IPS-20b (cell line): ENCODE data around the gene SEMA4D.

Experiments
- H3K27ac ChIP-seq: one replicate; pipeline ENCODE4 v1.5.1; 2013; ENCODE audit warnings: low read length
- H3K27me3 ChIP-seq: 2 replicates; pipeline ENCODE4 v1.6.1; 2013; ENCODE audit warnings: mild to moderate bottlenecking, low read length, inconsistent platforms; ENCODE audit not compliant: insufficient read depth
- H3K36me3 ChIP-seq: 2 replicates; pipeline ENCODE4 v1.6.1; 2013; ENCODE audit warnings: low read depth, mild to moderate bottlenecking, inconsistent platforms, low read length, moderate library complexity; ENCODE audit not compliant: insufficient read depth
- H3K4me1 ChIP-seq: 2 replicates; pipeline ENCODE4 v1.6.1; 2013; ENCODE audit warnings: mild to moderate bottlenecking, control low read depth, inconsistent platforms, low read length, moderate library complexity; ENCODE audit not compliant: insufficient read depth
- H3K4me3 ChIP-seq: 2 replicates; pipeline ENCODE4 v1.5.1; 2013; ENCODE audit warnings: mild to moderate bottlenecking, low read length, inconsistent platforms
- H3K9ac ChIP-seq: 2 replicates; pipeline ENCODE4 v1.6.1; 2013; ENCODE audit warnings: low read depth, mild to moderate bottlenecking, inconsistent platforms, low read length, moderate library complexity
- H3K9me3 ChIP-seq: 2 replicates; pipeline ENCODE4 v1.6.1; 2013; ENCODE audit warnings: mild to moderate bottlenecking, low read depth, low read length, inconsistent platforms; ENCODE audit not compliant: insufficient read depth

The SEMA4D gene, protein sequence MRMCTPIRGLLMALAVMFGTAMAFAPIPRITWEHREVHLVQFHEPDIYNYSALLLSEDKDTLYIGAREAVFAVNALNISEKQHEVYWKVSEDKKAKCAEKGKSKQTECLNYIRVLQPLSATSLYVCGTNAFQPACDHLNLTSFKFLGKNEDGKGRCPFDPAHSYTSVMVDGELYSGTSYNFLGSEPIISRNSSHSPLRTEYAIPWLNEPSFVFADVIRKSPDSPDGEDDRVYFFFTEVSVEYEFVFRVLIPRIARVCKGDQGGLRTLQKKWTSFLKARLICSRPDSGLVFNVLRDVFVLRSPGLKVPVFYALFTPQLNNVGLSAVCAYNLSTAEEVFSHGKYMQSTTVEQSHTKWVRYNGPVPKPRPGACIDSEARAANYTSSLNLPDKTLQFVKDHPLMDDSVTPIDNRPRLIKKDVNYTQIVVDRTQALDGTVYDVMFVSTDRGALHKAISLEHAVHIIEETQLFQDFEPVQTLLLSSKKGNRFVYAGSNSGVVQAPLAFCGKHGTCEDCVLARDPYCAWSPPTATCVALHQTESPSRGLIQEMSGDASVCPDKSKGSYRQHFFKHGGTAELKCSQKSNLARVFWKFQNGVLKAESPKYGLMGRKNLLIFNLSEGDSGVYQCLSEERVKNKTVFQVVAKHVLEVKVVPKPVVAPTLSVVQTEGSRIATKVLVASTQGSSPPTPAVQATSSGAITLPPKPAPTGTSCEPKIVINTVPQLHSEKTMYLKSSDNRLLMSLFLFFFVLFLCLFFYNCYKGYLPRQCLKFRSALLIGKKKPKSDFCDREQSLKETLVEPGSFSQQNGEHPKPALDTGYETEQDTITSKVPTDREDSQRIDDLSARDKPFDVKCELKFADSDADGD

DNA sequence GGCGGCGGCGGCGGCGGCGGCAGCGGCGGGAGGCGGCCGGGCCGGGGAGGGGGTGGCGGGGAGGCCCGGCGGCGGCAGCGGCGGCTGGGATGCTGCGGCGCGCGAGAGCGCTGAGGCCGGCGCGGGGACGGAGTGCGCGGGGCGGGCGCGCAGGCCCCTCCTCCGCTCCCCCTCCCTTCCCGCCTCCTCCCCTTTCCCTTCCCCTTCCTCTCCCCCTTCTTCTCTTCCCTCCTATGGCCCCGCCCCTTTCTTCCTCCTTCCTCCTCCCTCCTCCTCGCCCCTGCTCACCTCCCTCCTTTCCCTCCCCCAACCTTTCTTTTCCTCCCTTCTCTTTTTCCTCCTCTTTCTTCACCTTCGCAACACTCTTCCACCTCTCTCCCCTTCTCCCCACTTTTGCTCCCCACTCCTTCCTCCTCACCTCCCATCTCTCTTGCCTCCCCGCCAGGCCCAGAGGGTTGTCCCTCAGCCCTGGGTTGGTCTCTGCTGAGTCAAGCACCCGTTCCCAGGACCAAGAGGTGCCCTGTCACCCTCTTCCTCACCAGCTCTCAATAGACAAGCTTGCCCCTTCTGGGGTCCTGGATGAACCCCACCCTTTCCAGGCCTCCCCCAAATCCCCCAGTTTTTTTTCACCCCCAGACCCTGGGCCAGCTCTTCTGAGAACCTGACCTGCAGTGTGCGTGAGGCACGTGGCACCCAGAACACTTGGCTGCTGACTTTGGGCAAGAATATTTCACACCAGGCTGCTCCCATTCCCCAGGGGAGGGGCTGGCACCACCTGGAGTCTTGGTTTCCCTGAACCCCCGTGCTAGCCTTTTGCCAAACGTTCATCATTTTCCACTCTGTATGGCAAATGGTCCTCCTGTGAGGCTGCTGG lies at the start of gene SEMA4D:
SEMA4D (minus strand) TSS at position 136 of the 874 bp plus-strand sequence. CDS start 92,657 bp downstream, outside the sequence.
- Histone ChIP-seq H3K4me3 (peak within 1 kb of the TSS; percentile 82), H3K9ac (peak within 1 kb of the TSS; percentile 75; the same call in 1 of the 2 replicates), H3K36me3 (no peaks in the 10 kb centered on the region), H3K4me1 (peaks cover 44% of the 10 kb centered on the region; the same call in 1 of the 2 replicates), H3K27ac (peak within 1 kb of the TSS; percentile 52), H3K9me3 (no peaks in the 10 kb centered on the region), H3K27me3 (no peaks in the 10 kb centered on the region)

DNA sequence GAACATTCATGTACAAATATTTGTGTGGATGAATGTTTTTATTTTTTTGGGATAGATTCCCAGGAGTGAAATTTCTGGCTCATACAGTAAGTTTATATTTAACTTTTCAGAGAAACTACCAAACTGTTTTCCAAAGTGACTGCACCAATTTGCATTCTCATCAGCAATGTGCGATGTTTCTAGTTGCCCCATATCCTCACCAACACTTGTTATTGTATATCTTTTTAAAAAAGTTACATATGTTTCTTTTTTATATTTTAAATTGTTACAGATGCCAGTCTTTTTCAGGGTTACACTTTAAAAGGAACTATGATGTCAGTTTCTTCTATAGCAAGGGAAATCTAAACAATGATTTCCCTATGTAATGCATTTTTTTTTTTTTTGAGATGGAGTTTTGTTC lies 49.1 kb upstream of the SEMA4D start:
- Histone ChIP-seq H3K27me3 (no peaks in the 10 kb centered on the region), H3K4me3 (no peak overlapping the region), H3K36me3 (no peaks in the 10 kb centered on the region), H3K4me1 (peaks cover 6% of the 10 kb centered on the region; the same call in 1 of the 2 replicates), H3K9me3 (no peaks in the 10 kb centered on the region), H3K9ac (no peak overlapping the region), H3K27ac (no peak overlapping the region)

DNA sequence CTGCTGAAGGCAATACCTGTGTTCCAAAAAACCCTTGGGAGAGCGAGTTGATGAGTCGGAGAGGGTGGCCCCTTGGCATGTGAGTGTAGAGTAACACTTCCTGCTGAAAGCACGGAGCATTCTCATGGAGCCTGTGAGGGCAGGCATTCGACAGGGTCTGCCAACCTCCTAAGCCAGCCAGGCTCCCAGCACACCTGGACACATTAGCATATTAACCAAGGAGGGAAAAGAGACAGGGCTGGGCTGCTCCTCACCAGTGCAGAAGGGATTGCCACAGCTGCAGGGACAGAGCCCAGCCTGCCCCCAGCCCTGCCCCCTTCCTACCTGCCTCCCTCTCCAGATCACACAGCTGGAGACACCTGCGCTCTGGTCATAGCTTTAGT lies 46.4 kb upstream of the SEMA4D start:
- Histone ChIP-seq H3K4me1 (peaks cover 6% of the 10 kb centered on the region; the same call in 1 of the 2 replicates), H3K4me3 (no peak overlapping the region), H3K9ac (no peak overlapping the region), H3K9me3 (no peaks in the 10 kb centered on the region), H3K27me3 (no peaks in the 10 kb centered on the region), H3K36me3 (no peaks in the 10 kb centered on the region), H3K27ac (no peak overlapping the region)

DNA sequence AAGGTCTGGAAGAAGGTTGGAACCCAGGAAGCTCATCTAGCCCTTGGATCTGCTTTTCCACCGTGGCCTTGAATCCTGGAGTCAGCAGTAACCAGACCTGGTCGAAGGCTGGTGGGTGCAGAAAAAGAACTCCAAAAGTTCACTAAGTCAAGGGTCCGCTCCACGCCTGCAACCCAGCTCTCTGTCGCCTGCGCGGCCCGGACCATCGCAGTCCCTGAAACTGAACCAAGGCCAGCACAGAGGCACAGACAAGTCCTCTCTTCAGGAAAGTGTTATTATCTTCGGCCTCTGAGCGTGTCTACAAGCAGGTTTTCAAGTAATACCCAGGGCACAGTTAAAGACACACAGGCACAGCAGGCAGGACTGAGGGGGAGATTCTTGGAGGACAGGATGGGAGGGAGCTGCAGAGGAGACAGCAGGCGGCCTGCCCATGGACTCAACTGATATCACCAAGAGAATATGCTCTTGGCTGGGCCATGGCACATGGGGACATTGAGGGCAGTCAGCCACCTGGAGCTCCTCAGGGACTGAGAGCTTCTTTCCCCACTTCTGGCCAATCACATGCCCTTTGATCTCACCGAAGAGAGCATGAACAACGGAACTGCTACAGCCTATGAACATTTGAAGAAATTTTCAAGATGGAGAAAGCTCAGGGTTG lies 45.8 kb upstream of the SEMA4D start:
- Histone ChIP-seq H3K36me3 (no peaks in the 10 kb centered on the region), H3K9ac (no peak overlapping the region)

DNA sequence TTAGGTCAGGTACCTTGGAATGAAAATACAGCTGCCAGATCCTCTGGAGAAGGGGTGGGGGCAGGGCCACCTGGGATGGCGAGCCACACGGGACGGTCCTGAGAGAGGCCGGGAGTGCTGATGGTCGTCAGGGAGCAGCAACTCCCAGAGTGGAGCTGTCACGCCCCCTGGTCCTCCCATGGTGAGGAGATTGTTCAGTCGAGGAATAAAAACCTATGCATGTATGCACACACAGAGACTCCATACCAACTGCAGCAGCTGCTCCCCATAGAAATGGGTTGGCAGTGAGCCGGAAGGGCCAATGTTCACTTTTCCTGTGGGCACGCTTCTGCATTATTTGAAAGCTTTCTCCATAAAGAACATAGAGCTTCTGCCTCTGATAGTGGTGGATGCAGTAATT lies 45.2 kb upstream of the SEMA4D start:
- Histone ChIP-seq H3K27me3 (no peaks in the 10 kb centered on the region), H3K4me3 (no peak overlapping the region), H3K27ac (no peak overlapping the region), H3K4me1 (peaks cover 6% of the 10 kb centered on the region; the same call in 1 of the 2 replicates), H3K9me3 (no peaks in the 10 kb centered on the region), H3K9ac (no peak overlapping the region), H3K36me3 (no peaks in the 10 kb centered on the region)

More for the DNA sequence above, 45.8 kb upstream of the SEMA4D start:
- Histone ChIP-seq H3K4me1 (peaks cover 6% of the 10 kb centered on the region; the same call in 1 of the 2 replicates), H3K27me3 (no peaks in the 10 kb centered on the region), H3K9me3 (no peaks in the 10 kb centered on the region), H3K27ac (no peak overlapping the region), H3K4me3 (no peak overlapping the region)

DNA sequence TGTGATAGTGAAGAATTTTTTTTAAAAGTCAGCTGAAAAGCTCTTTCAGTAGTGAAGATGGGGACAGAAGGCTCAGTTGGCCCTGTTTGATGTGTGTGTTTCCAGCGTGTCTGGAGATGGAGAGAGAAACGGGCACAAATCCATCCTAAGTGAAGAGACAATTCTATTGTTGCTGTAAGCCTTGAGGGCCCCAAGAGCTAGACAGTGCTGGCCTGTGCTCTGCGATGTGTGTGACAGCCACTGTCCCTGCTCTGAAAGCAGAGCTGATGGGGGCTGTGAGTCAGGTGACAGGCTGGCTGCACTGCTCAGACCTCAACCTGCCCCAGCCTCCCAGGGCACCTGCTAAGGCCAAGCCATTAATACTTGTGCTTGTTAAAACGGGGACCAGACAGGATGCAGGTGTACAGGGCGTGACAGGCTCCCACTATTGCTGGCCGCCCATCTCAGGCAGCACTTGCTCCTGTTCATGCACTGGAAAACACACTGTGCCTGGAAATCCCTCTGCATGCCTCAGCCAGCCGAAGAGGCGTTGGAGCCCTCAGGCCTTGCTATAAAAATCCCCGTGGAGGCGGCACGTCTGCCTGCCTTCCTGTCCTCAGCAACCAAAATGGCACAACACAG lies 44.6 kb upstream of the SEMA4D start:
- H3K4me3 ChIP-seq: no peak overlapping the region
- H3K9me3 ChIP-seq: no peaks in the 10 kb centered on the region
- H3K27me3 ChIP-seq: no peaks in the 10 kb centered on the region
- peaks cover 6% of the 10 kb centered on the region; the same call in 1 of the 2 replicates for H3K4me1 ChIP-seq
- H3K27ac ChIP-seq: no peak overlapping the region
- no peak overlapping the region for H3K9ac ChIP-seq
- H3K36me3 ChIP-seq: no peaks in the 10 kb centered on the region

DNA sequence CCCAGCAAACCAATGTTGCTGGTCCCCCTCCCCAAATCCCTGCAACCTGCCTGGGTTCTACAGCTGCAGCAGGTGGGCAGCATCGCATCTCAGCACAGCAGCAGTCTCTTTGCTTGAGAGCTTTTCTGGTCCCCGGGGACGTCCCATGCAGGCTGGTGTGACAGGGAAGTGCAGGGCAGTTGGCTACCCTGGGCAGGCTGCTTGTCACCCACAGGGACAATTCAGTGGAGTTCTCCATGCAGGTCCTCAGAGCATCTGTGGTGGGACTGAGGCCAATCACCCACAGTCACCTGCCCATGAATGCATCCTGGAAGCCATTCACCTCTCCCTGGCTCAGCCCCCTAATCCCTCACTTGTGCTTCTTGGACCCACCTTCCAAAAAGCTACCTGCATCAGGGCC lies 43.9 kb upstream of the SEMA4D start:
- H3K27ac ChIP-seq: no peak overlapping the region
- H3K27me3 ChIP-seq: no peaks in the 10 kb centered on the region
- no peaks in the 10 kb centered on the region for H3K36me3 ChIP-seq
- H3K4me3 ChIP-seq: no peak overlapping the region
- H3K9me3 ChIP-seq: no peaks in the 10 kb centered on the region
- H3K4me1 ChIP-seq: peaks cover 6% of the 10 kb centered on the region; the same call in 1 of the 2 replicates
- no peak overlapping the region for H3K9ac ChIP-seq

DNA sequence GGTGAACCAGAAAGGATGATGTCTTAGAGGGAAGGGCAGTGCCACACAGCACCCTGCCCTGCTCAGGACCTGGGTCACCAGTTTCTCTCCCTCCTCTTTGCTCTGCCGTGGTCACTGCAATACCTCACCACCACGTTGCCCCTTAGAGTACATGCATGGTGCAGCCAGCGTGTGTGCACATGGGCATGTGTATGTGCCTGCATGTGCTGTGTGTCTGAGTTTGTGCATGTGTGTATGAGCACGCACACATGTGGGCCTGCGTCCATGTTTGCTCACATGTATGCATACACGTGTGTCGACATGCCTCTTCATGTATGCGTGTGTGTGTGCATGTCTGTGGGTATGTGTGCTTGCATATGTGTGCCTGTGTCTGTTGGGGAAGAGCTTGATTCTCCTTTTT lies 41.5 kb upstream of the SEMA4D start:
- no peak overlapping the region for H3K9ac ChIP-seq
- no peaks in the 10 kb centered on the region for H3K27me3 ChIP-seq
- H3K9me3 ChIP-seq: no peaks in the 10 kb centered on the region
- no peak overlapping the region for H3K4me3 ChIP-seq
- H3K4me1 ChIP-seq: peaks cover 4% of the 10 kb centered on the region; the same call in 1 of the 2 replicates
- no peak overlapping the region for H3K27ac ChIP-seq
- H3K36me3 ChIP-seq: no peaks in the 10 kb centered on the region

DNA sequence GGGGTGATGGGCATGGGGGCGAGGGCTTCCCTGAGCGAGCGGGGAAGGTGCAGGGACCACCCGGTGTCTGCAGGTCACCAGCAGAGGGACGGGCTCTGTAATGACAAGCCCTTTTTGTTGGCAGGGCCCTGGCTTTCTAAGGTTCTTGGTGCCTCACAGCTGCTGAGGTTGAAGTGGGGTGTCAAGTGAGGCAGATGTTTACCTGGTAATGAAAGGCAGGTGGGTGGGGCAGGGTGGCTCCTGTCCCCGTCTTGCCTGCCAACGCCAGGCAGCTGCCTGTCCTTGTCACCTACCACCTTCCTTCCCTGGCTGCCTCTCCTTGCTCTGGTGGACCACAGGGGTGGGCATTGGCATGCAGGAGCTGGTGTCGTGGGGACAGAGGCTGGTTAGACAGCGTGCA lies 41.0 kb upstream of the SEMA4D start:
- no peaks in the 10 kb centered on the region for H3K9me3 ChIP-seq
- no peaks in the 10 kb centered on the region for H3K36me3 ChIP-seq
- H3K27me3 ChIP-seq: no peaks in the 10 kb centered on the region
- H3K4me3 ChIP-seq: no peak overlapping the region
- no peak overlapping the region for H3K9ac ChIP-seq
- no peaks in the 10 kb centered on the region for H3K4me1 ChIP-seq
- H3K27ac ChIP-seq: no peak overlapping the region

DNA sequence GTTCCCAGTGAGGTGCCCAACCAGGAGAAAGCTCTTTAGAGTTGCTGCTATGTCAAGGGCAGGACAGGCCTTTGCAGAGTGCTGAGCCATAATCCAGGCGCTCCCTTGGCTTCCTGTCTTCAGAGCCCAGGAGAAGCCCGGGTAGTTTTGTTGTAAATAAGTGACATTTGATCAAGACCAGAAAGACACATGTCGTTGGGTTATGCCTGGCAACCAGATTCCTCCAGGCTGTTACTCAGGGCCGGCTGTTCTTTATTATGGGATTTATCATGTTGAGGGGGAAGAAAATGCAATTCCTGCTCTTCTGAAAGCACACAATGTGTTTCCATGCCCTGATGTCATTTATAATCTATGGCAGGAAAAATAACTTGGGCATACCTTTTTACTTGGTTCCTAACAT lies 39.3 kb upstream of the SEMA4D start:
- no peak overlapping the region for H3K27ac ChIP-seq
- no peaks in the 10 kb centered on the region for H3K9me3 ChIP-seq
- no peak overlapping the region for H3K9ac ChIP-seq
- no peaks in the 10 kb centered on the region for H3K4me1 ChIP-seq
- no peak overlapping the region for H3K4me3 ChIP-seq
- H3K27me3 ChIP-seq: no peaks in the 10 kb centered on the region
- no peaks in the 10 kb centered on the region for H3K36me3 ChIP-seq
